Endothelial cell of umbilical vein (primary cell): ENCODE results near the gene CXorf38. TPM values are rescaled to one million over a fixed set of nuclear protein-coding genes. Genes with fewer than 3 reads are reported as not detected.

Source experiments
- BruUV-seq: library from RNA; stranded (reverse); fragments of 400-500 nt; replicated peaks from 2 replicates; lab custom pipeline; 2021; lab: Mats Ljungman, UMichigan
- CTCF ChIA-PET: fragments of 300-600, 350-600 bp; sonication (Branson Sonifier 250); formaldehyde crosslinking; loops from one replicate; lab custom pipeline; 2021; ENCODE audit warnings: antibody characterized with exemption, inconsistent platforms; lab: Charles Lee
- POLR2A ChIA-PET: fragments of 300-600, 350-600 bp; sonication (Branson Sonifier 250); formaldehyde crosslinking; loops from one replicate; lab custom pipeline; 2021; ENCODE audit warnings: antibody characterized with exemption, inconsistent platforms; lab: Charles Lee
- DNase-seq: peaks from one replicate; pipeline ENCODE4 v3.0.0-alpha.2; 2011; ENCODE audit warnings: low read depth, low spot score
- FAIRE-seq: peaks from 2 replicates; lab custom pipeline; 2011; peaks lifted over from hg19 to GRCh38; lab: Jason Lieb, UNC
- H2AFZ ChIP-seq: 2 replicates; pipeline ENCODE4 v1.6.0; 2012; ENCODE audit warnings: low read depth, low read length, control low read depth, inconsistent platforms
- H3K27ac ChIP-seq: 2 replicates; pipeline ENCODE4 v1.5.1; 2011; ENCODE audit warnings: low read depth, mild to moderate bottlenecking, control low read depth, low read length, moderate library complexity; ENCODE audit not compliant: insufficient read depth
- H3K27me3 ChIP-seq, 2 experiments: 2 replicates each; pipeline versions ENCODE4 v1.6.0 to v1.6.1; 2011; ENCODE audit warnings: low read length in 2 of 2, mixed read lengths in 1 of 2; ENCODE audit not compliant: control insufficient read depth in 2 of 2, insufficient read depth in 2 of 2
- H3K36me3 ChIP-seq, 2 experiments: 2 replicates in 1 of 2; 3 replicates in 1 of 2; pipeline ENCODE4 v1.5.1; 2011; ENCODE audit warnings: low read length in 2 of 2, mild to moderate bottlenecking in 1 of 2, moderate library complexity in 1 of 2; ENCODE audit not compliant: control insufficient read depth in 2 of 2, insufficient read depth in 2 of 2; ENCODE audit errors: extremely low read depth in 1 of 2
- H3K4me1 ChIP-seq: 3 replicates; pipeline ENCODE4 v1.5.1; 2011; ENCODE audit warnings: mild to moderate bottlenecking, low read length; ENCODE audit not compliant: control insufficient read depth, insufficient read depth; ENCODE audit errors: extremely low read depth
- H3K4me2 ChIP-seq: 2 replicates; pipeline ENCODE4 v1.6.1; 2011; ENCODE audit warnings: low read length, control low read depth, mixed read lengths; ENCODE audit not compliant: insufficient read depth
- H3K4me3 ChIP-seq, 3 experiments: fragments of 200-600 bp in 1 of 3; sonication (generic), shearing (Covaris generic) in 1 of 3; replicated peaks in 1 of 3; 2 replicates each; pipeline ENCODE4 v1.5.1; 2011 to 2016; ENCODE audit warnings: control low read depth in 3 of 3, low read length in 3 of 3, mild to moderate bottlenecking in 2 of 3, inconsistent platforms in 1 of 3, low read depth in 1 of 3, moderate library complexity in 1 of 3; ENCODE audit not compliant: insufficient read depth in 1 of 3
- H3K79me2 ChIP-seq: 2 replicates; pipeline ENCODE4 v1.6.0; 2012; ENCODE audit warnings: low read length, inconsistent platforms; ENCODE audit not compliant: control insufficient read depth, insufficient read depth
- H3K9ac ChIP-seq: replicated peaks from 2 replicates; pipeline ENCODE3; 2011; ENCODE audit warnings: low read length, control low read depth; ENCODE audit not compliant: insufficient read depth; ENCODE audit errors: extremely low read depth
- H3K9me1 ChIP-seq: replicated peaks from 3 replicates; pipeline ENCODE4 v1.6.0; 2011; ENCODE audit warnings: mild to moderate bottlenecking, low read length; ENCODE audit not compliant: control insufficient read depth, insufficient read depth; ENCODE audit errors: extremely low read depth
- H3K9me3 ChIP-seq: replicated peaks from 2 replicates; pipeline ENCODE4 v1.5.1; 2012; ENCODE audit warnings: low read length, inconsistent platforms; ENCODE audit not compliant: control insufficient read depth, insufficient read depth
- H4K20me1 ChIP-seq: replicated peaks from 2 replicates; pipeline ENCODE3; 2011; ENCODE audit warnings: mild to moderate bottlenecking, low read length; ENCODE audit not compliant: control insufficient read depth, insufficient read depth; ENCODE audit errors: extremely low read depth
- EZH2 ChIP-seq: IDR thresholded peaks from 2 replicates; pipeline ENCODE4 v1.6.1; 2012; ENCODE audit warnings: borderline replicate concordance, low read depth, mild to moderate bottlenecking, moderate library complexity, low read length, inconsistent platforms; ENCODE audit not compliant: severe bottlenecking
- FOS ChIP-seq: IDR thresholded peaks from 2 replicates; pipeline ENCODE4 v1.6.1; 2011; ENCODE audit warnings: mild to moderate bottlenecking, low read length, moderate library complexity, borderline replicate concordance; ENCODE audit not compliant: insufficient read depth
- GATA2 ChIP-seq: IDR thresholded peaks from 2 replicates; pipeline ENCODE4 v1.7.0; 2011; ENCODE audit warnings: low read depth, mild to moderate bottlenecking, moderate library complexity, mixed read lengths, low read length; ENCODE audit not compliant: insufficient read length, insufficient read depth
- JUN ChIP-seq: IDR thresholded peaks from 2 replicates; pipeline ENCODE4 v1.6.1; 2011; ENCODE audit warnings: borderline replicate concordance, low read depth; ENCODE audit not compliant: insufficient read length, insufficient read depth
- MYC ChIP-seq: IDR thresholded peaks from one replicate; pipeline ENCODE4 v1.6.1; 2011; ENCODE audit warnings: mild to moderate bottlenecking, low read depth, low read length
- POLR2A ChIP-seq: IDR thresholded peaks from 2 replicates; pipeline ENCODE4 v1.6.1; 2012; ENCODE audit warnings: low read depth, mild to moderate bottlenecking, control low read depth, low read length
- POLR2AphosphoS5 ChIP-seq: IDR thresholded peaks from 2 replicates; pipeline ENCODE4 v1.6.1; 2012; ENCODE audit warnings: low read depth, mild to moderate bottlenecking, control low read depth, low read length, moderate library complexity; ENCODE audit not compliant: insufficient read depth
- dilution Hi-C: fragments of 300-500 bp; cut with MboI; formaldehyde crosslinking; loops from one replicate; pipeline ENCODE4 v1.15.0; 2019; ENCODE audit warnings: low sequenced_read_pairs; ENCODE audit not compliant: extremely low pct_ligation_motif_present
- intact Hi-C: fragments of 100-400 bp; cut with micrococcal nuclease; formaldehyde crosslinking; loops from one replicate; pipeline ENCODE4 v1.10.0; 2022
- polyA plus RNA-seq, 4 experiments: library from polyadenylated mRNA; depleted of rRNA in 3 of 4; stranded (reverse) in 3 of 4; unstranded in 1 of 4; fragments of >200 nt; gene quantifications; 2 replicates each; pipeline versions ENCODE4 v1.2.1 to v1.2.3, GENCODE V29; 2011 to 2012; ENCODE audit warnings: missing spikeins in 1 of 4
- total RNA-seq: library from RNA; stranded (reverse); gene quantifications from 2 replicates; pipeline ENCODE4 v1.2.3, GENCODE V29; 2021
- TF ChIP-seq, protein P1 (sequence below), 2 donors: IDR thresholded peaks; 1 replicate in 1 of 2; 2 replicates in 1 of 2; pipeline ENCODE4 v1.5.1; 2011; ENCODE audit warnings: low read length in 2 of 2, mild to moderate bottlenecking in 2 of 2, moderate library complexity in 2 of 2, control low read depth in 1 of 2, inconsistent platforms in 1 of 2, low read depth in 1 of 2; ENCODE audit not compliant: insufficient read depth in 1 of 2; ENCODE audit errors: extremely low read depth in 1 of 2
- TF ChIP-seq, protein P2 (sequence below): IDR thresholded peaks from 2 replicates; pipeline ENCODE4 v1.6.1; 2011; ENCODE audit not compliant: insufficient read depth, insufficient read length

CXorf38 gene
- total and polyA plus RNA-seq, 2 donors (not counting 3 experiments of a cell fraction or from before 2014, with no cell fraction given): 5.9 to 12.4 TPM

DNA sequence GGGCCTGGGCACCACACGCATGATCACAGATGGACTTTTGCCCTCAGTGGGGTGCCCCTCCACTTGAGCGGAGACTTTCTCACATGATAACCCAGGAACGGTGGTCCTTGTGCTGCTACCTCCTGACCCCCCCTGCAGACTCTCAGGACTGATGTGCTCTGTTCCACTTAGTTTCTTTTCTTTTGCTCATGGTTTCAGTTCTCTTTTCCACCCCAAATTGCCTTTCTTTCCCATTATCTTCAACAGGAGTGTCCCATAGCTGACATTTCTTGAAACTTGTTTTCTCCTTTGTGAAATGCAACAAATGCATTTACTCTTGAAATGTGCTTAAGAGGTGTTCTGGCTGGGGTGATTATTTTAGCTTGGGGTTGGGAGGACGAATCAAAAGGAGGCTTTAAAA lies 15.2 kb downstream of the CXorf38 start:
- no peaks in the 10 kb centered on the region for H3K9me3 ChIP-seq
- FAIRE-seq (no peak), DNase-seq (no peak)
- dilution Hi-C loops (no loop called here), intact Hi-C loops (no loop called here)
- H3K4me1 ChIP-seq: no peaks in the 10 kb centered on the region
- peaks cover 2 to 20% of the 10 kb centered on the region in 2 experiments for H3K36me3 ChIP-seq
- TF ChIP-seq EZH2: no peak
- TF ChIP-seq, protein P1, sequence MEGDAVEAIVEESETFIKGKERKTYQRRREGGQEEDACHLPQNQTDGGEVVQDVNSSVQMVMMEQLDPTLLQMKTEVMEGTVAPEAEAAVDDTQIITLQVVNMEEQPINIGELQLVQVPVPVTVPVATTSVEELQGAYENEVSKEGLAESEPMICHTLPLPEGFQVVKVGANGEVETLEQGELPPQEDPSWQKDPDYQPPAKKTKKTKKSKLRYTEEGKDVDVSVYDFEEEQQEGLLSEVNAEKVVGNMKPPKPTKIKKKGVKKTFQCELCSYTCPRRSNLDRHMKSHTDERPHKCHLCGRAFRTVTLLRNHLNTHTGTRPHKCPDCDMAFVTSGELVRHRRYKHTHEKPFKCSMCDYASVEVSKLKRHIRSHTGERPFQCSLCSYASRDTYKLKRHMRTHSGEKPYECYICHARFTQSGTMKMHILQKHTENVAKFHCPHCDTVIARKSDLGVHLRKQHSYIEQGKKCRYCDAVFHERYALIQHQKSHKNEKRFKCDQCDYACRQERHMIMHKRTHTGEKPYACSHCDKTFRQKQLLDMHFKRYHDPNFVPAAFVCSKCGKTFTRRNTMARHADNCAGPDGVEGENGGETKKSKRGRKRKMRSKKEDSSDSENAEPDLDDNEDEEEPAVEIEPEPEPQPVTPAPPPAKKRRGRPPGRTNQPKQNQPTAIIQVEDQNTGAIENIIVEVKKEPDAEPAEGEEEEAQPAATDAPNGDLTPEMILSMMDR (IDR thresholded peaks at IDR 0.05; ENCODE audit: extremely low read depth in 1 of 2, insufficient read depth in 1 of 2, low read depth in 1 of 2, low read length in 2 of 2): no peak
- no peak for TF ChIP-seq POLR2A
- TF ChIP-seq, protein P2, sequence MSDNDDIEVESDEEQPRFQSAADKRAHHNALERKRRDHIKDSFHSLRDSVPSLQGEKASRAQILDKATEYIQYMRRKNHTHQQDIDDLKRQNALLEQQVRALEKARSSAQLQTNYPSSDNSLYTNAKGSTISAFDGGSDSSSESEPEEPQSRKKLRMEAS: no peak
- no peak for TF ChIP-seq JUN
- no peak for TF ChIP-seq POLR2AphosphoS5
- TF ChIP-seq GATA2: no peak
- no peak for TF ChIP-seq FOS
- TF ChIP-seq MYC: no peak
- no peaks in the 10 kb centered on the region for H4K20me1 ChIP-seq
- ChIA-PET CTCF (no interaction called here), POLR2A (no interaction called here)
- BruUV-seq: no TSS peak
- H3K4me3 ChIP-seq: no peak overlapping the region
- no peak overlapping the region for H3K9ac ChIP-seq
- no peak overlapping the region for H3K4me2 ChIP-seq
- H3K9me1 ChIP-seq: no peaks in the 10 kb centered on the region
- H3K27ac ChIP-seq: no peak overlapping the region
- H2AFZ ChIP-seq: no peak overlapping the region
- H3K79me2 ChIP-seq: no peaks in the 10 kb centered on the region
- H3K27me3 ChIP-seq: no peaks in the 10 kb centered on the region
